Transverse colon (tissue), 4 donors: Measurements from ENCODE around the gene SFXN5.

Experiments used
- CTCF ChIP-seq, 5 experiments: fragments of 200-600 bp in 3 of 5; fragments of 450-650 bp in 2 of 5; sonication (generic) in 3 of 5; IDR thresholded peaks; 1 replicate in 2 of 5; 2 replicates in 3 of 5; pipeline ENCODE4 v1.5.1; 2016 to 2017; ENCODE audit warnings: antibody characterized with exemption in 5 of 5, inconsistent platforms in 3 of 5, mild to moderate bottlenecking in 2 of 5, moderate library complexity in 1 of 5
- POLR2AphosphoS5 ChIP-seq, 3 donors: sonication (generic); formaldehyde crosslinking; IDR thresholded peaks; one replicate each; pipeline ENCODE4 v1.6.1; 2016; ENCODE audit warnings: antibody characterized with exemption in 3 of 3

DNA sequence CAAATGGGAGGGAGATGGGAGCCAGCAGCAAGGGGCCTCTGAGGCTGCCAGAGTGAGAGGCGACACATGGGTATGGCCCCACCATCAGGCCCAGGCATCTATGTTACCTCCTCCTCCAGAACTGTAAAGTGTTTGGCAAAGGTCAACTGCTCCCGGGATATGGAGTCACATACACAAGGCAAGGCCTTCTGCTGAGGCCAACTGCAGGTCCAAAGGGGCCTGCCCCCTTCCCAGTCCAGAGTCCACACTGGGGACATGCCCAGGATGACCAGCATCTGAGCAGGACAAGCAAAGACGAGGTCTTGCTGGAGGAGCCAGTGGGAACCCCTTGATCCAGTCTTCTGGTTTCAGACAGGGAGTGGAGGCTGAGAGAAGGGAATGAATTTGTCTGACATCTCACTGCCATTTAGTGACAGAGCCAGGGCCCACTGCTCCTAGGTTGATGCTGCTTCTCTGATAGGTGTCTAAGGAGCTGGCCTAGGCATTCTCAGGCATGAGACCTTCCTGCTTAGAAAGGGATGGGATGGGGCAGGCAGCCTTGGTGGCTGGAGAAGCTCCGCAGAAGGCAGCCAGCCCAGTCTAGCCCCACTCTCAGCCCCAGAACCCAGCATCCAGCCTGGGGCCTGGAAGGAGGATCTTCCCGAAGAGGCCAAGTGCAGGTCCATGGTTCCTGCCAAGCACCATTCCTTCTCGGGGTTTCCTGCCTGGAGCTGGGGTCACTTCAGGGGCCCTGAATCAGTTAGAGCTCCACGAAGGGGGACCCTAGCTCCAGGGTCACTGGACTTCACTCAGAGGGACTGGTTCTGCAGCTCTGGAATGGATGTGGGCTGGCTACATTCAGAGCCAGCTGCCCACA lies 127.7 kb downstream of the SFXN5 start:
- no peak for TF ChIP-seq CTCF (IDR thresholded peaks at IDR 0.05)
- TF ChIP-seq POLR2AphosphoS5 (IDR thresholded peaks at IDR 0.05): no peak
